ENCODE data around the gene SMAD5. TPM values are rescaled to one million over a fixed set of nuclear protein-coding genes. Genes with fewer than 3 reads are reported as not detected.

The SMAD5 gene
- polyA plus RNA-seq, 1 experiment = 98.3 TPM

DNA sequence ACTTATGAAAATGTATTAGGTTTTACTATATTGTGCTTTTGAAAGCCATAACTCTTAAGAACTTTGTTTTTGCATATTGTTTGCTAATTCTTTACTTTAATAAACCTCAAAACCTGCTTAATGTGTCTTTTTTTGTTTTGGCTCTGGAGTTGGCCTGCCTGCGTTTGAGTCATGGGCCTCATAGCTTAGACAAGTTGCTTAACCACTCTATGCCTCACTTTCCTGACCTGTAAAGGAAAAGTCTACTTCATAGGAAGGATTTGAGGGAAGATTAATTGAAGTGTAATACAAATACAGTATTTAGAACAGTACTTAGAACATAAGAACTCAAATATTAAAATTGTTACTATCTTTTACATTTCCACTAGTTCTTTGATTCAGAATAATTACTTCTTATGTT, 50.0 kb downstream of the SMAD5 start:
- H3K27me3 ChIP-seq (ENCODE audit: control insufficient read depth, insufficient read depth, low read length) = no peaks in the 10 kb centered on the region
- no peaks in the 10 kb centered on the region for H3K9me3 ChIP-seq (ENCODE audit: control insufficient read depth, insufficient read depth, low read length)
- no peak overlapping the region for H3K27ac ChIP-seq (ENCODE audit: low read depth, low read length)
- no peak for DNase-seq (ENCODE audit: low read depth, low spot score)
- TF ChIP-seq, protein P1, sequence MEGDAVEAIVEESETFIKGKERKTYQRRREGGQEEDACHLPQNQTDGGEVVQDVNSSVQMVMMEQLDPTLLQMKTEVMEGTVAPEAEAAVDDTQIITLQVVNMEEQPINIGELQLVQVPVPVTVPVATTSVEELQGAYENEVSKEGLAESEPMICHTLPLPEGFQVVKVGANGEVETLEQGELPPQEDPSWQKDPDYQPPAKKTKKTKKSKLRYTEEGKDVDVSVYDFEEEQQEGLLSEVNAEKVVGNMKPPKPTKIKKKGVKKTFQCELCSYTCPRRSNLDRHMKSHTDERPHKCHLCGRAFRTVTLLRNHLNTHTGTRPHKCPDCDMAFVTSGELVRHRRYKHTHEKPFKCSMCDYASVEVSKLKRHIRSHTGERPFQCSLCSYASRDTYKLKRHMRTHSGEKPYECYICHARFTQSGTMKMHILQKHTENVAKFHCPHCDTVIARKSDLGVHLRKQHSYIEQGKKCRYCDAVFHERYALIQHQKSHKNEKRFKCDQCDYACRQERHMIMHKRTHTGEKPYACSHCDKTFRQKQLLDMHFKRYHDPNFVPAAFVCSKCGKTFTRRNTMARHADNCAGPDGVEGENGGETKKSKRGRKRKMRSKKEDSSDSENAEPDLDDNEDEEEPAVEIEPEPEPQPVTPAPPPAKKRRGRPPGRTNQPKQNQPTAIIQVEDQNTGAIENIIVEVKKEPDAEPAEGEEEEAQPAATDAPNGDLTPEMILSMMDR (IDR thresholded peaks at IDR 0.05; ENCODE audit: low read depth, low read length) = no peak
- POLR2A ChIA-PET = no interaction called here
- H3K4me3 ChIP-seq (ENCODE audit: low read depth, low read length) = no peak overlapping the region
- CTCF ChIA-PET = interaction anchor here (0.7 to 3.7 kb wide), 2 partner anchors 9 to 360 kb away, joined by 4 to 31 read pairs; no protein-coding TSS in a partner anchor

DNA sequence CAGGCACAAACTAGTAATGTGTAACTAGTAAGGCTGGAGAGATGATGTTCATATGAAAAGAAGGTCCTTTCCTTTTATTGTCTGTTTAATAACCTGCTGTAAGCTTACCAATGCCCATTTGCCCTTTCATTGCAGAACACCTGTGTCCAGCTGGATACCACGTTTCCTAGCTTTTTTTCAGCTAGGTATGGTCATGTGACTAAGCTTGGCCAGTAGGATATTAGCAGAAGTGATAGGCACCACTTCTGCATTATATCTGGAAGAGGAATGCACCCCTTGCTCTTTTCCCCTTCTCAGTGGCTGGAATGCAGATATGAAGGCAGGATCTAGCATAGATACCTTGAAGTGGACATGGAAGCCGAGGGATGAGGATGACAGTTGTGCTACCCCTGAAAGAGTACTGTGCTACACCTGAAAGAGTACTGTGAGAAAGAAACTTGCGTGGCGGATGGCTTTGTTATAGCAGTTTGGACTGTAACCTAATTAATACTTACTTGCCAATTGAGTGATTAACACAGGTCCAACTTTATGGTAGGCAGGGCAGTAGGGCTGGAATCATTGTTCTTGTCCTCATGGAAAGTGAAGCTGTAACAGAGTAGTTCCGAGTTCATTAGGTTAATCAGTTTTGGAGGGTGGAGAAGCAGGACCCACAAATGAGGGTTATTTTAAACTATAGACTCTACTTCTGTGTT, 53.5 kb downstream of the SMAD5 start:
- POLR2A ChIA-PET = no interaction called here
- peaks cover 3% of the 10 kb centered on the region for H3K27me3 ChIP-seq (ENCODE audit: control insufficient read depth, insufficient read depth, low read length)
- no peak overlapping the region for H3K4me3 ChIP-seq (ENCODE audit: low read depth, low read length)
- CTCF ChIA-PET = interaction anchor here (1.7 to 2.3 kb wide), 2 partner anchors 12 to 26 kb away, joined by 6 to 20 read pairs; no protein-coding TSS in a partner anchor
- no peak overlapping the region for H3K27ac ChIP-seq (ENCODE audit: low read depth, low read length)
- TF ChIP-seq, protein P1 (IDR thresholded peaks at IDR 0.05; ENCODE audit: low read depth, low read length) = no peak
- H3K9me3 ChIP-seq (ENCODE audit: control insufficient read depth, insufficient read depth, low read length) = no peaks in the 10 kb centered on the region
- no peak for DNase-seq (ENCODE audit: low read depth, low spot score)

DNA sequence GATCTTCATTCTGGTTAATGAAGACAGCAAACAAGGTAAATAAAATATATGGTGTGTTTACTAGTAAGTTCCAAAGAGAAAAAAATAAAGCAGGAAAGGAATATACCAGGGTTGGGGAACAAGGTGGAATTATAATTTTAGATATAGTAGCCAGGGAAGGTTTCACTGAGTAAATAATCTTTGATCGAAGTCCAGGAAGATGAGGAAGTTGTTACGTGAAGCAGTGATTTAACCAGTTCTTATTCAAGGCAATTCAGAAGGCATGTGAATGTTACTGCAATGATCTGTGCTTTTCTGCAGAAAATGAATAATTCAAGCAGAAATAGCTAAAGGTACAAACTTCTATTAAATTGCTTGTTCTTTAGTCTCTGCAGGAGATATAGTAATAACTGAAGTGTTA, 54.2 kb downstream of the SMAD5 start:
- Histone ChIP-seq H3K27ac (ENCODE audit: low read depth, low read length) (no peak overlapping the region), H3K27me3 (ENCODE audit: control insufficient read depth, insufficient read depth, low read length) (peaks cover 10% of the 10 kb centered on the region), H3K9me3 (ENCODE audit: control insufficient read depth, insufficient read depth, low read length) (no peaks in the 10 kb centered on the region; the same call in 1 of the 2 replicates), H3K4me3 (ENCODE audit: low read depth, low read length) (no peak overlapping the region)
- TF ChIP-seq, protein P1 (IDR thresholded peaks at IDR 0.05; ENCODE audit: low read depth, low read length) = no peak
- POLR2A ChIA-PET = no interaction called here
- CTCF ChIA-PET = interaction anchor here (1.7 to 2.3 kb wide), 2 partner anchors 13 to 25 kb away, joined by 6 to 20 read pairs; no protein-coding TSS in a partner anchor
- no peak for DNase-seq (ENCODE audit: low read depth, low spot score)

GRCh38 chr5:136188859-136189258, 56.2 kb downstream of the SMAD5 start:
- no peaks in the 10 kb centered on the region; the same call in 1 of the 2 replicates for H3K9me3 ChIP-seq (ENCODE audit: control insufficient read depth, insufficient read depth, low read length)
- ChIA-PET POLR2A (no interaction called here), CTCF (interaction anchor here (0.7 kb wide), 1 partner anchor 23 kb away, joined by 4 read pairs; no protein-coding TSS in a partner anchor)
- DNase-seq (ENCODE audit: low read depth, low spot score) = no peak
- no peak overlapping the region for H3K4me3 ChIP-seq (ENCODE audit: low read depth, low read length)
- H3K27me3 ChIP-seq (ENCODE audit: control insufficient read depth, insufficient read depth, low read length) = peaks cover 26% of the 10 kb centered on the region
- H3K27ac ChIP-seq (ENCODE audit: low read depth, low read length) = no peak overlapping the region
- TF ChIP-seq, protein P1 (IDR thresholded peaks at IDR 0.05; ENCODE audit: low read depth, low read length) = no peak

DNA sequence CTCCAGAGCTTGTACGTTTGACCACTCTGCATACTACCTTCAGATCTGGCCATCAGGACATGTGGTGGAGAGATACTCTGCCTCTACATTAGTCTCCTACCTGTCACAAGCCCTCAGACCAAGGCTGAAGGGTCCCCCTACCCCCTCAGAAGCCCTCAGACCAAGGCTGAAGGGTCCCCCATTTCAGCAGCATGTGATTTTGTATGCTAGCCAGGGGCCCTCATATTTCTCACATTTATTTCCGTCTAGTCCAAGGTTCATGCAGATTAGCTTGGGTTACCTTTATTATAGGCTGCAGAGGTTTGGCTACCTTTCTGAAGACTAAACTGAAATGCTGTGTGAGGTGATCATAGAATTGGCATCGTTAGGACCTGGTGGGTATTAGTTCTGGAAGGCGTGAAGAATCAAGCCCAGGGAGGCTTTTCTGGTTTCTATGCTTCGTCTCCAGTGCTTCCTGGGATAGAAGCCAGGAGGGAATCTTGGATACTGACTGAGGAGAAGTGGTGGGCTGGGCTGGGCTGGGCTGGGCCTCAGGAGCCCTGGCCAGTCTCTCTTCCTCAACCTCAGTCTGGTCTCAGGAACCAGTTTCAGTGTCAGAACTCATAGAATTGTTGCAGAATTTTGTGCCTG, 57.6 kb downstream of the SMAD5 start:
- ChIA-PET CTCF (interaction anchor here (1.5 kb wide), 1 partner anchor 17 kb away, joined by 5 read pairs; no protein-coding TSS in a partner anchor), POLR2A (interaction anchor here (0.9 kb wide), 1 partner anchor 10 kb away, joined by 3 read pairs; no protein-coding TSS in a partner anchor)
- Histone ChIP-seq H3K9me3 (ENCODE audit: control insufficient read depth, insufficient read depth, low read length) (no peaks in the 10 kb centered on the region; the same call in 1 of the 2 replicates), H3K27ac (ENCODE audit: low read depth, low read length) (no peak overlapping the region), H3K4me3 (ENCODE audit: low read depth, low read length) (no peak overlapping the region), H3K27me3 (ENCODE audit: control insufficient read depth, insufficient read depth, low read length) (peaks cover 39% of the 10 kb centered on the region)
- DNase-seq (ENCODE audit: low read depth, low spot score) = no peak
- TF ChIP-seq, protein P1 (IDR thresholded peaks at IDR 0.05; ENCODE audit: low read depth, low read length) = no peak

Data from AG04450 (cell line).